Neural cell (in vitro differentiated cells): ENCODE measurements around the gene NRG3. TPM values are rescaled to one million over a fixed set of nuclear protein-coding genes. Genes with fewer than 3 reads are reported as not detected.

Experiments used
- H2AFZ ChIP-seq: fragments of 200-600, 300-800 bp; sonication (generic), shearing (Covaris generic); 2 replicates; pipeline ENCODE4 v1.6.0; 2014; ENCODE audit warnings: low read depth, mild to moderate bottlenecking, antibody characterized with exemption, low read length, moderate library complexity
- H3F3A ChIP-seq: fragments of 200-600 bp; shearing (Covaris generic); 2 replicates; pipeline ENCODE4 v1.6.1; 2016; ENCODE audit warnings: mild to moderate bottlenecking, moderate library complexity, mixed read lengths, antibody characterized with exemption, low read length; ENCODE audit not compliant: insufficient read depth, poor library complexity, severe bottlenecking
- H3K27ac ChIP-seq: fragments of 200-600, 300-800 bp; sonication (generic), shearing (Covaris generic); 2 replicates; pipeline ENCODE4 v1.5.1; 2014; ENCODE audit warnings: mild to moderate bottlenecking, low read length, moderate library complexity
- H3K27me3 ChIP-seq: fragments of 300-800, 200-600 bp; sonication (generic), shearing (Covaris generic); 2 replicates; pipeline ENCODE4 v1.6.0; 2014; ENCODE audit warnings: mild to moderate bottlenecking, low read depth, low read length, moderate library complexity; ENCODE audit not compliant: insufficient read depth
- H3K36me3 ChIP-seq: fragments of 300-800, 200-600 bp; sonication (generic), shearing (Covaris generic); 2 replicates; pipeline ENCODE4 v1.5.1; 2014; ENCODE audit warnings: mild to moderate bottlenecking, antibody characterized with exemption, low read length, moderate library complexity; ENCODE audit not compliant: insufficient read depth
- H3K4me2 ChIP-seq: fragments of 300-800, 200-600 bp; sonication (generic), shearing (Covaris generic); 2 replicates; pipeline ENCODE4 v1.6.0; 2014; ENCODE audit warnings: mild to moderate bottlenecking, low read length
- H3K4me3 ChIP-seq: fragments of 300-800, 200-600 bp; sonication (generic), shearing (Covaris generic); 2 replicates; pipeline ENCODE4 v1.5.1; 2014; ENCODE audit warnings: mild to moderate bottlenecking, low read length, moderate library complexity
- H3K79me2 ChIP-seq: fragments of 200-600 bp; shearing (Covaris generic); replicated peaks from 2 replicates; pipeline ENCODE4 v1.6.0; 2014; ENCODE audit warnings: mild to moderate bottlenecking, low read length, moderate library complexity; ENCODE audit not compliant: insufficient read depth
- H3K9ac ChIP-seq: fragments of 300-800, 200-600 bp; sonication (generic), shearing (Covaris generic); 2 replicates; pipeline ENCODE4 v1.6.1; 2016; ENCODE audit warnings: mild to moderate bottlenecking, low read length, mixed read lengths
- H3K9me2 ChIP-seq: fragments of 200-600 bp; shearing (Covaris generic); 2 replicates; pipeline ENCODE4 v1.6.1; 2016; ENCODE audit warnings: mild to moderate bottlenecking, low read length, mixed read lengths; ENCODE audit not compliant: insufficient read depth
- H3K9me3 ChIP-seq: fragments of 200-600, 300-800 bp; sonication (generic), shearing (Covaris generic); 2 replicates; pipeline ENCODE4 v1.6.1; 2016; ENCODE audit warnings: mild to moderate bottlenecking, mixed run types, low read length, moderate library complexity, mixed read lengths
- H4K20me1 ChIP-seq: fragments of 200-600 bp; shearing (Covaris generic); 2 replicates; pipeline ENCODE4 v1.6.1; 2016; ENCODE audit warnings: mild to moderate bottlenecking, mixed run types; ENCODE audit not compliant: insufficient read depth
- EP300 ChIP-seq: fragments of 450-650 bp; conservative IDR thresholded peaks from 2 replicates; pipeline ENCODE4 v1.6.1; 2014; ENCODE audit warnings: antibody characterized with exemption, mild to moderate bottlenecking, moderate library complexity; ENCODE audit not compliant: poor library complexity, severe bottlenecking
- POLR2AphosphoS5 ChIP-seq: IDR thresholded peaks from 2 replicates; pipeline ENCODE4 v1.6.1; 2012
- RAD21 ChIP-seq: fragments of 450-650 bp; conservative IDR thresholded peaks from 2 replicates; pipeline ENCODE4 v1.6.1; 2014; ENCODE audit warnings: antibody characterized with exemption, mild to moderate bottlenecking, moderate library complexity
- REST ChIP-seq: IDR thresholded peaks from 2 replicates; pipeline ENCODE4 v1.6.1; 2012; ENCODE audit warnings: borderline replicate concordance
- polyA plus RNA-seq: library from polyadenylated mRNA; depleted of rRNA; stranded (reverse); fragments of >200 nt; gene quantifications from 2 replicates; pipeline ENCODE4 v1.2.3, GENCODE V29; 2014

Gene NRG3
- polyA plus RNA-seq, 1 donor from 2014 or later: 14.0 TPM

- no peak overlapping the region for H2AFZ ChIP-seq
- H3K9me2 ChIP-seq: no peaks in the 10 kb centered on the region
- H3K79me2 ChIP-seq: no peaks in the 10 kb centered on the region
- no peak overlapping the region for H3K4me2 ChIP-seq
- H3K36me3 ChIP-seq: no peaks in the 10 kb centered on the region
- no peak overlapping the region for H3K27ac ChIP-seq
- H3K27me3 ChIP-seq: no peaks in the 10 kb centered on the region
- H3K4me3 ChIP-seq: no peak overlapping the region
- TF ChIP-seq REST: no peak
- no peaks in the 10 kb centered on the region for H3K9me3 ChIP-seq
- no peaks in the 10 kb centered on the region for H3F3A ChIP-seq
- H3K9ac ChIP-seq: no peak overlapping the region
- H4K20me1 ChIP-seq: no peaks in the 10 kb centered on the region
Observed at GRCh38 chr10:82162549-82163195, 287.7 kb downstream of the NRG3 start.

- Histone ChIP-seq H4K20me1 (no peaks in the 10 kb centered on the region), H3K4me2 (no peak overlapping the region), H3K36me3 (no peaks in the 10 kb centered on the region), H3K27me3 (no peaks in the 10 kb centered on the region), H3K27ac (no peak overlapping the region), H3F3A (no peaks in the 10 kb centered on the region), H3K9me3 (no peaks in the 10 kb centered on the region), H3K9me2 (no peaks in the 10 kb centered on the region), H3K9ac (no peak overlapping the region), H2AFZ (no peak overlapping the region), H3K79me2 (no peaks in the 10 kb centered on the region), H3K4me3 (no peak overlapping the region)
- TF ChIP-seq RAD21 (no peak), REST (no peak)
Observed at GRCh38 chr10:82171899-82172298, 296.9 kb downstream of the NRG3 start.

- H3K36me3 ChIP-seq: no peaks in the 10 kb centered on the region
- no peaks in the 10 kb centered on the region for H3K79me2 ChIP-seq
- H3K9me3 ChIP-seq: no peaks in the 10 kb centered on the region
- H3K9me2 ChIP-seq: no peaks in the 10 kb centered on the region
- no peak overlapping the region for H3K27ac ChIP-seq
- H3K9ac ChIP-seq: no peak overlapping the region
- TF ChIP-seq POLR2AphosphoS5: peak; percentile 41
- no peak for TF ChIP-seq EP300
- no peaks in the 10 kb centered on the region for H4K20me1 ChIP-seq
- no peaks in the 10 kb centered on the region for H3F3A ChIP-seq
- no peak overlapping the region for H3K4me2 ChIP-seq
- H3K27me3 ChIP-seq: no peaks in the 10 kb centered on the region
- H2AFZ ChIP-seq: no peak overlapping the region
- no peak overlapping the region for H3K4me3 ChIP-seq
Observed at GRCh38 chr10:82176587-82176986, 301.6 kb downstream of the NRG3 start.
